GM21381 (cell line): ENCODE results near the gene NCAPG.
A peak's percentile ranks its signal among the peaks of the same experiment; 100 is the strongest.
"Not testable (repeated sequence)": the region's sequence is repeated elsewhere in the genome, so short reads cannot be mapped to it uniquely, and the experiment has no call there.

Experiments
- ATAC-seq: cut with Tn5 transposase; IDR thresholded peaks from one replicate; pipeline ENCODE4 v1.9.1; 2021; ENCODE audit warnings: mild to moderate bottlenecking, moderate library complexity; ENCODE audit not compliant: unreplicated experiment

Gene NCAPG

DNA sequence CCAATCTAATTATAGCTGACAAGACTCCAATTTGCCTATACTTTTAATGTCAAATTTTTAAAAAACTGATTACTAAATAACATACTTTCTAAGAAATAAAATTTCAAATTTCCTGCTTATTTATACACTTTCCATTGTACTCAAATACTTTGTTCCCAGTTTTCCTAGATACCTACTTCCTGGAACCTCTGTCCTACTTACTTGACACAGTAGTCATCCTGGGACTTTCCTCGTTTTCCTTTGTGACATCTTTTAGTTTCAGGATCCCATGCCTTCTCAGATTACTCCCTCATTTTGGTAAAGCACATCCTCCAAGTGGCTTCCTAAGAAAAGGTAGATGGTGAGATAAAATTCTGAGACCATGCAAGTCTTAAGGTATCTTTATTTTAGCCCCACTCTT is 16.0 kb upstream of the NCAPG start:
- no peak for ATAC-seq

DNA sequence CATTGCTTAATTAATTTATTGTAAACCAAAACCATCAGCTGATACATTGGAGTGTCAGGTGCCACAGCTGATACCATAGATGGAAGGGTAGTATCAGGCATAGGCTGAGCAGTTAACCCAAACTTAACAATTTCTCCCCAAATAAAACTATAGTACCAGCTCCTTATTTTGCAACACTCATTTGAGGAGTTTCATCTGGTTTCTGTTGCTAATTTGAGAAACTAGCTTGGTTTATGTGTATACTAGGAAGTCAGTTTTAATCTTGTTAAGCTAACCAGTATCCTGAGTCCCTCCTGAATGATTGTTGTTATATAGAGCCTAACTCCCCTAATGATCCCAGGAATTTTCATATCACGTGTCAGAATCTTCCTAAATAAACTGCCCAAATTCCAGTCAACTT is 13.0 kb upstream of the NCAPG start:
- no peak for ATAC-seq

DNA sequence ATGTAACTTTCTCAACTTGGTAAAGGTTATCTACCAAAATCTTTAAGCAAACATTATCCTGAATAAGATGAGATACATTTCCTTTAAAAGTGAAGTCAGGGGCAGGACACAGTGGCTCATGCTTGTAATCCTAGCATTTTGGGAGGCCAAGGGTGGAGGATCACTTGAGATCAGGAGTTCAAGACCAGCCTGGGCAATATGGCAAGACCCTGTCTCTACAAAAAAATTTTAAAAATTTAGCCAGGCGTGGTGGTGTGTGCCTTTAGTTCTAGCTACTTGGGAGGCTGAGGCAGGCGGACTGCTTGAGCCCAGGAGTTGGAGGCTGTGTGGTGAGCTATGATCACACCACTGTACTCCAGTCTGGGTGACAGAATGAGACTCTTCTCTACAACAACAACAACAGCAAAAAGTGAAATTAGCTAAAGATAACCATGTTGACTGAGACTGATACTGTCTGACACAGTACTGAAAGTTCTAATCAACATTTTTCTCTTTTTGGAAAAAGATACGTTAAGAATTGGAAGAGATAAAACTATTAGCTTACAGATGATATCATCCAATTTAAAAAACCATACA is 5.1 kb upstream of the NCAPG start:
- no peak for ATAC-seq

DNA sequence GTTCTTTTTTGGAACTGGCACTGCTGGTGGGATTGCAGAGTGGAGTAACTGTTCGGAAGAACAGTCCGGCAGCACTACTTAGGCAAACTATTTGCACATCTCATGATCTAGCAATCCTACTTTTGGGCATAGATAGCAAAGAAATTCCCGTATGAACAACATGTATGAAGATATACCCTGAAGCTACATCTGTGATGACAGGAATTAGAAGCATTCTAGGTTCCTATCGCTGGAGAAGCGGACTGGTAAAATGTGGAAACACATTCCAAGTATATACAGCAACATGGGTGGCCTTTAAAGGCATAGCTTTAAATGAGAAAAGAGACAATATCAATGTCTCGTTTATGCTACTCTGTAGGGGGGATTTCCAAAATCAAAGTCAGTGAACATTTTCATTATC is 3.3 kb upstream of the NCAPG start:
- ATAC-seq = no peak

DNA sequence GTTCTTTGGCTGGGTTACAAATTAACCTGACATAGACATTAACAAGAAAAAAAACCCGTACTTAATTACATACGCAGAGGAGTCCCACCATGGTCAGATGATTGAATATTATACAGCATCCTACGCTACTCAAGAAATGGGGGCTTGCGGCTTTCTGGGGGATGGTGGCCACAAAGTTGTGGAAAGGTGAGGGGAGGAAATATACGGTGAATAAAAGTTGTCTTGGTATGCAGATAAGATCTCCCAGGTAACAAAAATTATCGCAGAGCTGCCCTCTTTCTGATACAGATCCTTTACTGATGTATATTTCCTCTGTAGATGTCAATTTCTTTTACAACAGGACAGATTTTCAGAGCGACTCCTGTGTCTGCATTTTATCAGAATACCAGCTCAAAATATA is 1.1 kb upstream of the NCAPG start:
- ATAC-seq = no peak

DNA sequence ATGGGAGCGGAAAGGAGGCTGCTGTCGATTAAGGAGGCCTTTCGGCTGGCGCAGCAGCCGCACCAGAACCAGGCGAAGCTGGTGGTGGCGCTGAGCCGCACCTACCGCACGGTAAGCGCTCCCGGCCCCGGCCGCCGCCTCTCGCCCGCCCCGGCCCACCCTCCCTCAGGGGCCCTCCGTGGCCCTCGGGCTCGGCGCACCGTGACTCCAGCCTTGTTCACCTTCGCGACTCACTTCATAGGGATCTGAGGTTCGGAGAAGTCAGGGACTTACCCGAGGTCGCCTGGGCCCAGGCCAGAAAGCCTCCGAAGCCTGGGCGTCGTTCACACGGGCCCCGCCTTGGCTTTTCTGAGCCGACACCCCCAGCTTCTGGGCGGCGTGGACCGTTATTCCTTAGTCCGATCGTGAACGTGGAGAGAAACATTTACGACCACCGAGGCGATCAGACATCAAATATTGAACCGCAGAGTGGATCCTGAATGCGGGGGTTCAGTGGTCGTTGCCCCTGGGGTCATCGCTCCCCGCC is 362 bp downstream of the NCAPG start:
- ATAC-seq = peak; percentile 34

DNA sequence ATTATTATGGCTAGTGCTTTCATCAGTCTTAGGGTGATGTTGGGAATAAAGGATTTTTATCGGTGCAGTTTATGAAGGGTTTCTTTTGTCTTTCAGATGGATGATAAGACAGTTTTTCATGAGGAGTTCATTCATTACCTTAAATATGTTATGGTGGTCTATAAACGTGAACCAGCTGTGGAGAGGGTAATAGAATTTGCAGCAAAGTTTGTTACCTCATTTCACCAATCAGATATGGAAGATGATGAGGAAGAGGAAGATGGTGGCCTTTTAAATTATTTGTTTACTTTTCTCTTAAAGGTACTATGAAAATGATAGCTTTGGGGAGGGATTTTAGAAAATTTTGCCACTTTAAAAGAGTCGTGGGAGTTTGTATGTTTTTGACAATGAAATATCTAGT is 1.3 kb downstream of the NCAPG start:
- ATAC-seq = no peak

DNA sequence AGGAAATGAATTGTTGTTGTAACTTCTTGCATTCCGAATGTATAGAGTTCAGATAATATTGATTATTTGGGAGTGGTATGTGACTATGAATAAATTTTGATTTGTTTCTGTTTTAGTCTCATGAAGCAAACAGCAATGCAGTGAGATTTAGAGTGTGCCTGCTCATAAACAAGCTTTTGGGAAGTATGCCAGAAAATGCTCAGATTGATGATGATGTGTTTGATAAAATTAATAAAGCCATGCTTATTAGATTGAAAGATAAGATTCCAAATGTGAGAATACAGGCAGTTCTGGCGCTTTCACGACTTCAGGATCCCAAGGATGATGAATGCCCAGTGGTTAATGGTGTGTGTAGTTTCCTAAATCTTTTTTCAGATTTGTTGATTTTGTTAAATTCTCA is 2.0 kb downstream of the NCAPG start:
- ATAC-seq = no peak

DNA sequence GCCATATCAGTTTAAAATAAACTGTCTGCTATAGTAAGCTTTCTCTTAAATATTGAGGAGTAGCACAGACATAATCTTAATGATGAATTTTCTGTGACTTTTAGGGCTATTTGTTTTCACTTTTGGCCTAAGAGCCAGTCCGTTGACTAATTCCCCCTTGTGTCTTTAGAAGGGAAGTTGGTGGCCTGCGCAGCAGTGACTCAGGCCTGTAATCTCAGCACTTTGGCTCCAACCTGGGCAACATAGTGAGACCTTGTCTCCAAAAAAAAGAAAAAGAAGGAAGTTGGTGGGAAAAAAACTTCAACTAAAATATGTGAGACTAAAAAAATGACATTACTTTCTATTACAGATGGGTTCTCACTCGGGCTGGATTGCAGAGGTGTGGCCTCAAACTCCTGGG is 3.4 kb downstream of the NCAPG start:
- ATAC-seq = no peak

DNA sequence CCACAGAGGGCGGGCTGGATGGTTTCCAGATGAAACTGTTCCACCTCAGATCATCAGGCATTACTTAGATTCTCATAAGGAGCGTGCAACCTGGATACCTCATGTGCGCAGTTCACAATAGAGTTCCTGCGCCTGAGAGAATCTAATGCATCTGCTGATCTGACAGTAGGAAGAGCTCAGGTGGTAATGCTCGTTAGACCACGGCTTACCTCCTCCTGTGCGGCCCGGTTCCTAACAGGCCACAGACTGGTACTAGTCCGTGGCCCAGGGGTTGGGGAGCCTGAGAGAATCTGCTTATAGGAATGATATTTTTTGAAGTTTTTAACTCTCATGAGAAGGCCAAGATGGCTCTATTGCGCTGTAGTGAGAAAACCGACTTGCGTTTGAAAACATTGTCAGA is 5.4 kb downstream of the NCAPG start:
- ATAC-seq = no peak

DNA sequence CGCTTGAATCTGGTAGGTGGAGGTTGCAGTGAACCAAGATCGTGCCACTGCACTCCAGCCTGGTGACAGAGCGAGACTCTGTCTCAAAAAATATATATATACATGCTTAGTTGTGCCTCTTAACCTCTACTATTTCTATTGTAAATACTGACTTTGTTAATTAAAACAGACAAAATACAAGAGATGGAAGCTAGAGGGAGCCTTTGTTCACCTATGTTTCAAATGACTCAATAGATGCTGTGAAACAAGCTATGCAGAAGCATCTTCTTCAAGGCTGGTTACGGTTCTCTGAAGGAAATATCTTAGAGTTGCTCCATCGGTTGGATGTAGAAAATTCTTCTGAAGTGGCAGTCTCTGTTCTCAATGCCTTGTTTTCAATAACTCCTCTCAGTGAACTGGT is 6.2 kb downstream of the NCAPG start:
- peak; percentile 63 for ATAC-seq

DNA sequence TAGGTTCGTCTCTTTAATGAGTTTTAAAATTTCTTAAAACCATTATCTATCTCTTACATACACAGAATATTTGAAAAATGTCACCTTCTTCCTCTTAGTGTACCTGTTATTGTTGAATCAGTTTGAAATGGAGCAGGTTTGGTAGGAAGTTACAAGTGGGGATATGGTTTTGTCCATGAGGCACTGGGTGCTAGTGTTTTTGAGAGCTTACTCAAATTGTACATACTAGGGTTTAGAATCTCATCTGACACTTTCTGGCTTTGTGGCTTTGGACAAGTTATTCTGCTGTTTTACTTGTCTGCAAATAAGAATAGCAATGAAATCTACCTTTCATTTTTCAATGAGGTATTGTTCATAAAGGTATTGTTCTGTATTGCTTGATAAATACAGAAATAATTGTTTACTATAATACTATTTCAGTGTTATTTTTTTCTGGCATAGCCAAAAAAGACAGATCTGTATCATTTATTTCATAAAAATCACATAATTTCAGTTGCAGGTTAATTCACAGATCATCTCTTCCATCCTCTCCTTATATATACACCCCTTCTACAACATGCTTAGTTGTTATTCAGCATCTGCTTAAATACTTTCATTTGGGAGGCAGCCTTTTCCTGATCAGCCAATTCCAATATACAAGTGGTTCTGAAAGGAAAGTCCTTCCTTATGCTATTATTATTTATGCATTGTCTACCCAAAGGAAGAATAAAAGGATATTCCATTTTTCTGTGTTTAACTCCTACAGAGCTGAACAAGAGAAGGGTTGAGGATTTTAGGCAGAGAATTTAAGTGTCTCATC is 13.3 kb downstream of the NCAPG start:
- no peak for ATAC-seq

DNA sequence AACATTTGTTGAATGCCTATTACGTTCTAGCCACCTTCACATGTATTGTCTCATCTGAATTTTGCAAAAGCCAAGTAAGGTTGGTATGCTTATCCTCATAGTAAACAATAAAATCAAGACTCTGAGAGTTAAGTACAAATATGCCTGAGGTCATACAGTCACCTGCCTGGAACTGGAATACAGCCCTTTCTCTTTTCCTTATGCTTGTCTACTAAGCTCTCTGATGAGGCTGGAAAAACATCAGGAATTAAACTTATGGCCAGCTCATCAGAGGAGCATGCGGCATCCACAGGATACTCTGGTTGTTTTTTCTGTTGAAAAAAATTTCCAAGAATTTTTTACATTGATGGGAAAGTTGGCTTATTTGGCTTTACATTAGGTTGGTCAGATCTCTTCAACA is 35.5 kb downstream of the NCAPG start:
- no peak for ATAC-seq

DNA sequence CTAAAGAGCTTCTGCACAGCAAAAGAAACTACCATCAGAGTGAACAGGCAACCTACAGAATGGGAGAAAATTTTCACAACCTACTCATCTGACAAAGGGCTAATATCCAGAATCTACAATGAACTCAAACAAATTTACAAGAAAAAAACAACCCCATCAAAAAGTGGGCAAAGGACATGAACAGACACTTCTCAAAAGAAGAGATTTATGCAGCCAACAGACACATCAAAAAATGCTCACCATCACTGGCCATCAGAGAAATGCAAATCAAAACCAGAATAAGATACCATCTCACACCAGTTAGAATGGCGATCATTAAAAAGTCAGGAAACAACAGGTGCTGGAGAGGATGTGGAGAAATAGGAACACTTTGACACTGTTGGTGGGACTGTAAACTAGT is 39.5 kb downstream of the NCAPG start:
- not testable (repeated sequence) for ATAC-seq

DNA sequence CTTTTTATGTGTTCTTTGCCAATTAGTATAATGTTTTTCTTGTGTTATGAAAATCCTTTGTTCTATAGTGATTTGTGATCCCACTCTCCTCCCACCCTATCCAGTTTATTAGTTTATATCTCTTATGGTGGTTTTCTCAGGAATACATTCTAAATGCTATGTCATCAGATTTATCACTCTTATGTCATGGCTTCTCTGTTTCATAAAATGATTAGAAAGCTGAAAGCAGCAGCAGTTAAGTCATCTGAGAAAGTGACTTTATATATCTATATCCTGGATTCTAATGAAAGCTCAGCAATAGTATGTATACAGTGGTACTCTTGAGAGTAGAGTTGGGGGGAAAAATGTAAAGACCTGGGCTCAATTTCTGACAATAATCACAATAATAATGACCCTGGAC is 41.2 kb downstream of the NCAPG start:
- no peak for ATAC-seq

DNA sequence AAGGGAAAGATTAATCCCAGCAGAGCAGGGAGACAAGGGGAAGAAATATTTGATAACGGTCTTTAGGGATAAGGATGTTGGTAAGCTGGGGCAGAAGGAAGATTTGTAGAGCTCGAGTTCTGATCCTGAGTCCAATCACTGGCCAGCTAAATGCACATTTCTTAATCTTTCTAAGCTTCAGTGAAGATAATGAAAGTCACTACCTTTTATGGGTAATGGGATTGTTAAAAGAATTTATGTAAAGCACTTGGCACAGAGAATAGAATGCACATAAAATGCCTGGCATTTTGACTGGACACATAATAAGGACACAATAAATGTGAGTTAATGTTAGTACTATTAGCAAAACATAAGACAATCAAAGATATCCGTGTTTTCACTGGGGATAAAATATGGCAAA is 43.3 kb downstream of the NCAPG start:
- no peak for ATAC-seq

DNA sequence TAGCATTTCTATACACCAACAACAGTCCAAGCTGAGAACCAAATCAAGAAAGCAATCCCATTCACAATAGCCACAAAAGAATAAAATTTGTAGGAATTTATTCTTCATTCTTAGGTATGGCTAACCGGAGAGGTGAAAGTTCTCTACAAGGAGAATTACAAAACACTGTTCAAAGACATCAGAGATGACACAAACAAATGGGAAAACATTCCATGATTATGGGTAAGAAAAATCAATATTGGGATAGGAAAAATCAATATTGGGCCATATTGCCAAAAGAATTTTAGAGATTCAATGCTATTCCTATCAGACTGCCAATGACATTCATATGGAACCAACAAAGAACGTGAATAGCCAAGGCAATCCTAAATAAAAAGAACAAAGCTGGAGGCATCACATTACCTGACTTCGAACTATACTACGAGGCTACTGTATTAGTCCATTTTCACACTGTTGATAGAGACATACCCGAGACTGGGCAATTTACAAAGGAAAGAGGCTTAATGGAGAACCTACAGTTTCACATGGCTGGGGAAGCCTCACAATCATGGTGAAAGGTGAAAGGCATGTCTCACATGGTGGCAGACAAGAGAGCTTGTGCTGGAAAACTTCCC is 49.1 kb downstream of the NCAPG start:
- ATAC-seq = no peak

DNA sequence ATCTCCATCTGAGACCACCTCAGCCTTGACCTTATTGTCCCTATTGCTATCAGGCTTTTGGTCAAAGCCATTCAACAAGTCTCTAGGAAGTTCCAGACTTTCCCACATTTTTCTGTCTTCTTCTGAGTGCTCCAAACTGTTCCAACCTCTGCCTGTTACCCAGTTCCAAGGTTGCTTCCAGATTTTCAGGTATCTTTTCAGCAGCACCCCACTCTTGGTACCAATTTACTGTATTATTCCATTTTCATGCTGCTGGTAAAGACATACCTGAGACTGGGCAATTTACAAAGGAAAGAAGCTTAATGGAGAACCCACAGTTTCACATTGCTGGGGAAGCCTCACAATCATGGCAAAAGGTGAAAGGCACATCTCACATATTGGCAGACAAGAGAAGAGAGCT is 51.1 kb downstream of the NCAPG start:
- not testable (repeated sequence) for ATAC-seq

DNA sequence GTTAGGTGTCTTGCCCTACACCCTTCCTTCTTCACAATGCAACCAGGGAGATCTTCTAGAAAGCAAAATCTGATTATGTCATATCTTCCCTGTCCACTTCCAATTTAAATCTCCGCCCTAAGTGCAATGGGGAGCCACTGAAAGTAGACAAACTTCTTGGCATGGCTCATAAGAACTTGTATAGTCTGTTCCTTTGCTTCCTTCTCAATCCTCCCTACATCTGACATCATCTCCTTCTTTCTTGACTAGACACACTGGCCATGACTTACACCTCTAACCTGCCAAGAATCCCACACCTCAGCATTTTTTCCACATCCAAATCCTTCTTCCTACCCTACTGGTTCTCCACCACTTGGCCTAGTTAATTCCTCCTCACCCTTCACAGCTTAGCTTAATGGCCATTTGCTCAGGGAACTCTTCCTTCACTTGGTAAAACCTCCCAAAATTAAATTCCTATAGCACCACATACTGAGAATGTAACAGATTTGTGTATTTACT is 55.1 kb downstream of the NCAPG start:
- ATAC-seq = no peak

DNA sequence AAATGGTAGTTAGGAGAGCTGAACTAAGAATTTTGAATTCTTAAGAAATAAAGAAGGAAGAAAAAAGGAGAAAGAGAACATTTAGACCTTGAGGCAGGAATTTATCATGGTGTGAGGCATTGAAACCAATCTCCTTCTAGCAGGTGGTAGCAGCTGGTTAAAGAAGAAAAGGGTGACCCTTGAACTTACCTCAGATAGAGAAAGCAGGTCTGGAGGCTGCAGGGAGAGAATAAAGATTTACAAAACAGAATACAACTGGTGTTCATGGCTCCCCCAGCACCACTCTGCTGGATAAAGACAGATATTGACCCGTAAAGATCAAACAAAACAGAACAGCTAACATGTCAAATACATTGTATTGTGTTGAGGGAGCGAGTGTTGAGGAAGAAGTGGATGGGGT is 56.0 kb downstream of the NCAPG start:
- no peak for ATAC-seq

DNA sequence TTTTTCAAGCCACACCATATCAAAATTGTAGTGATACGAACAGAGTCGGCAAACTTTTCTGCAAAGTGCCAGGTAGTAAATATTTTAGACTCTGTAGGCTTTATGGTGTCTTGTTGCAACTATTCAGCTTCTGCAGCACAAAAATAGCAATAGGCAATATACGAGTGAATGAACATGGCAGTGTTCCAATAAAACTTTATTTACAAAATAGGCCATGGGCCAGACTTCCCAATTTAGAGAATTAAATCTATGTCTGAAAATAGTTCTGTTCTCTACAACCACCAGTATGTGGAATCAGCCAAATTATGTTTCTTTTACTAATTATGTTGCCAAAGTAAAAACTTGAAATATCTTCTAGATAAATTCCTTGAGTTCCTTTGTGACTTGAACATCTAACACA is 56.5 kb downstream of the NCAPG start:
- ATAC-seq = no peak

DNA sequence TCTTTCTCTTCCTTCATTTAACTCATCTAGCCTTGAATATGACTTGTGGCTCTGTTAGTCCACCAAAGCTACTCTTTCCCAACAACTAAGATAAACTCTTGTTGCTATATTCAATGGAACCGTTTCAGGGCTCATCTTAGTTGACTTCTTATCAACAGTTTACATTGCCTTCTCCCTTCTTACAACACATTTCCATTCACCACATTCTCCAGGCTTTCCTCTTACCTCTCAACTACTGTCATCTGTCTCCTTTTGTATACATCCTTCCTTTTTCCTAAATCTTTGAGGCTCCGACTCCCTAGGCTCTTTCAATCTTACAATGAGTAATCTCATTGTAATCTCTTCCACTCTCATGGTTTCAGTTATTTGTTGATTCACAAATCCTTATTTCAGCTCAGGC is 58.5 kb downstream of the NCAPG start:
- ATAC-seq = no peak
